Immature natural killer cell (primary cell): ENCODE measurements around the gene PADI2. TPM values are rescaled to one million over a fixed set of nuclear protein-coding genes. Genes with fewer than 3 reads are reported as not detected.

Experiments
- DNase-seq, 3 donors: peaks; one replicate each; pipeline ENCODE4 v3.0.0; 2022; ENCODE audit warnings: mixed read lengths in 1 of 3
- H3K27ac Mint-ChIP-seq, 6 donors: one replicate each; pipeline ENCODE4 v1.8.0; 2020; ENCODE audit warnings: mixed read lengths in 6 of 6, mild to moderate bottlenecking in 5 of 6, inconsistent platforms in 4 of 6, moderate library complexity in 3 of 6
- H3K27me3 Mint-ChIP-seq, 3 donors: one replicate each; pipeline ENCODE4 v1.8.0; 2020 to 2021; ENCODE audit warnings: low read depth in 3 of 3, mild to moderate bottlenecking in 3 of 3, mixed read lengths in 3 of 3, moderate library complexity in 3 of 3, inconsistent platforms in 1 of 3
- H3K36me3 Mint-ChIP-seq, 3 donors: one replicate each; pipeline ENCODE4 v1.8.0; 2020; ENCODE audit warnings: mixed read lengths in 3 of 3, inconsistent platforms in 2 of 3, mild to moderate bottlenecking in 2 of 3
- H3K4me1 Mint-ChIP-seq, 2 donors: one replicate each; pipeline ENCODE4 v1.8.0; 2020; ENCODE audit warnings: inconsistent platforms in 2 of 2, mild to moderate bottlenecking in 2 of 2, mixed read lengths in 2 of 2, moderate library complexity in 1 of 2
- H3K4me3 Mint-ChIP-seq, 5 donors: one replicate each; pipeline ENCODE4 v1.8.0; 2020; ENCODE audit warnings: mild to moderate bottlenecking in 5 of 5, mixed read lengths in 5 of 5, inconsistent platforms in 3 of 5, moderate library complexity in 3 of 5
- H3K9me3 Mint-ChIP-seq, 6 donors: one replicate each; pipeline ENCODE4 v1.8.0; 2020; ENCODE audit warnings: mild to moderate bottlenecking in 6 of 6, mixed read lengths in 6 of 6, inconsistent platforms in 4 of 6, moderate library complexity in 3 of 6
- polyA plus RNA-seq, 3 donors: library from polyadenylated mRNA; unstranded; fragments of 300-500 nt; fragmentation: Illumina TruSeq; gene quantifications; one replicate each; pipeline ENCODE4 v1.2.3, GENCODE V29; 2021

Gene PADI2
- polyA plus RNA-seq, 3 donors from 2014 or later = 0.15 to 1.6 (median 0.20) TPM

- peaks cover 12 to 14% (median 12%) of the 10 kb centered on the region in 3 donors for H3K27me3 Mint-ChIP-seq
- H3K27ac Mint-ChIP-seq = no peak overlapping the region
Observed at GRCh38 chr1:17116643-17117042, 2.6 kb downstream of the PADI2 start.

DNA sequence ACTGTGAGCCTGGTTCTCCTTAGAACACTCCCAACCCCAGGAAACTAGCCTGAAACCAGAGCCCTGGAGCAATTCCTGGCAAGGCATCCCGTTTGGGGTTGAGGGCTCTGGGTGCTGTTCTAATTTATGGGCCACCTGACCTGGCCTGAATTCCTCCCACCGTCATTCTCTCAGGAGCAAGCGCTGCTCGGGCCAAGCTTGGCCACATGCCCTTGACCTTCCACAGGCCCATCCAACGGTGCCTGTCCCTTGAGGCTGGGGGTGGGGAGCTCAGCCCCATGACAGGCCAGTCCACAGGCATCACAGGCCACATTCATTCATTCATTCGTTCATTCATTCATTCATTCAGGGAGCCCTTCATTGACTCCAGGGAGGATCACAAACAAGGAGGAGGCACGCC, 5.3 kb downstream of the PADI2 start:
- H3K4me1 Mint-ChIP-seq = peaks cover 0 to 3% of the 10 kb centered on the region in 2 donors
- H3K4me3 Mint-ChIP-seq = no peak overlapping the region
- H3K9me3 Mint-ChIP-seq = no peaks in the 10 kb centered on the region
- H3K27me3 Mint-ChIP-seq = peaks cover 8 to 10% (median 9%) of the 10 kb centered on the region in 3 donors
- H3K27ac Mint-ChIP-seq = no peak overlapping the region
- DNase-seq = no peak
- H3K36me3 Mint-ChIP-seq = no peaks in the 10 kb centered on the region

More at GRCh38 chr1:17116643-17117042, 2.6 kb downstream of the PADI2 start:
- no peaks in the 10 kb centered on the region for H3K36me3 Mint-ChIP-seq
- H3K9me3 Mint-ChIP-seq = no peaks in the 10 kb centered on the region
- H3K4me3 Mint-ChIP-seq = no peak overlapping the region
- H3K4me1 Mint-ChIP-seq = peaks cover 0 to 6% of the 10 kb centered on the region in 2 donors
- no peak for DNase-seq

DNA sequence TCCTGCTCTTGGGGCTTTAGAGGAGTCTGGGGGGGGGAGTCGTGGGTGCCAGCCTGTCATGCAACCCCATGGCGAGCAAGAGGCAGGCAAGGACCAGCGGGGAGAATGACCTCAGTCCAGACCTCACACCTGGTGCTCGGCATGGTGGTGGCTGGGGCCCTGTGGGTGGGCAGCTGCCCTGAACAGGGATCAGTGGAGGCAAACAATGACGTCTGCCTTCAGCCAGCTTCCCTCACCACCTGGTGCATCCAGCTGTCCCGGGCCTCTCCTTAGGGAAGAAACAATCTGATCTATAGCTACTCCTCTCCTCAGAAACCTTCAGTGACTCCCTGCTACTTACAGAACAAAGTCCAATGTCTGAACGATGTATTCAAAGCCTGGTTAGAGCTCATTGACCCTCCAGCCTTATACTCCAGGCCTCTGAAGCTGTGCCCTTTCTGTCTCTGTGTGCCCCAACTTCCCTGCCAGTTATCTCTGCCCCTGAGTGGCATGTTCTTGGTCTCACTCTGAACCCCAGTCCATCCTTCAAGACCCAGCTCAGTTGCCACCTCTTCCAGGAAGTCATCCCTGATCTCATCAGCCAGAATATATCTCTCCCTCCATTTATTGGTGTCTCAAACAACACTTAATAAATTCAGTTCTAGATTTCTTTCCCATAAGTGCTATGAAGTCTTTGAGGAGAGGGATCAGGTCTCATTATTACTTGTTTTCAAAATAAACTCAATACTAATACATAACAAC, 6.6 kb downstream of the PADI2 start:
- Mint-ChIP-seq H3K9me3 (no peaks in the 10 kb centered on the region), H3K27me3 (peaks cover 4 to 9% (median 7%) of the 10 kb centered on the region in 3 donors), H3K36me3 (no peaks in the 10 kb centered on the region), H3K4me3 (no peak overlapping the region), H3K27ac (no peak overlapping the region), H3K4me1 (no peaks in the 10 kb centered on the region)
- no peak for DNase-seq

DNA sequence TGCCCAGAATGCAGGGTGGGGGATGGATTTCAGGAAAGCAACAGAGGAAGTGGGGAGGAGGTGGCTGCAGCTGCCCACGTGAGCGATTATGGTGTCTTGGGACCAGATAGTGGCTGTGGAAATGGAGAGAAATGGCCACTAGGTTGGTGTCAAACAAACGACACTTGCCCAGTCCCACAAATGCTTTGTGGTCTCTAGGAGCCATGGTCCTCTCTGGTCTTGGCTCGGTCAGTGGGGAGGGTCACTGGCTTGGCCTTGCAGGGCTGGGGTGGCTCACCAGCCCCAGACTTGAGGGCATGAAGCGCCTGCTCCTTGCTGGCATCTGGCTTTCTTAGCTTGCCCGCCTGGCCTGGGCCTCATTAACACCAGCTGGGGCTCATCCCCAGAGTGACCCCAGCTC, 7.2 kb downstream of the PADI2 start:
- H3K27ac Mint-ChIP-seq = peak overlapping the region in 1 of 6 donors; percentile 43
- H3K36me3 Mint-ChIP-seq = no peaks in the 10 kb centered on the region
- H3K9me3 Mint-ChIP-seq = no peaks in the 10 kb centered on the region
- no peak overlapping the region for H3K4me3 Mint-ChIP-seq
- DNase-seq = no peak
- peaks cover 4 to 10% (median 7%) of the 10 kb centered on the region in 3 donors for H3K27me3 Mint-ChIP-seq
- H3K4me1 Mint-ChIP-seq = no peaks in the 10 kb centered on the region

GRCh38 chr1:17110555-17110926, 8.7 kb downstream of the PADI2 start:
- H3K27me3 Mint-ChIP-seq = peaks cover 0 to 10% (median 2%) of the 10 kb centered on the region in 3 donors
- H3K4me3 Mint-ChIP-seq = no peak overlapping the region
- no peaks in the 10 kb centered on the region for H3K36me3 Mint-ChIP-seq
- no peaks in the 10 kb centered on the region for H3K4me1 Mint-ChIP-seq
- no peak for DNase-seq
- no peaks in the 10 kb centered on the region for H3K9me3 Mint-ChIP-seq
- no peak overlapping the region for H3K27ac Mint-ChIP-seq

GRCh38 chr1:17109892-17110554, 9.2 kb downstream of the PADI2 start:
- Mint-ChIP-seq H3K9me3 (no peaks in the 10 kb centered on the region), H3K4me3 (no peak overlapping the region)

DNA sequence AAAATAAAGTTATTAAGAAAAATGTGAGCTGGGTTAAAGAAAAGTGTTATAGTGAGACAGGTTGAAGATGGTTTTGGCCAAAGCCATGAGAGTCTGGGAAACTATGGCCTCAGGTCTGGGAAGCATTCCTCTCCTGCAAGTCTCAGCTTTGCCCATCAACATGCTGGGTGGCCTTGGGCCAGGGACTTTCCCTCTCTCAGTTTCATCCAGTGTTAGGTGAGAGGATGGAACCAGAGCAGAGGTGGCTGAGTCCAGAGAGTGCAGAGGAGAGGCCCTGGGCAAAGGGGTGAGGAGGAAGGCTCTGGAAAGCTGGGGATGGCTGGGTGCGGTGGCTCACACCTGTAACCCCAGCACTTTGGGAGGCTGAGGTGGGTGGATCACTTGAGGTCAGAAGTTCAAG, 10.5 kb downstream of the PADI2 start:
- Mint-ChIP-seq H3K4me1 (no peaks in the 10 kb centered on the region), H3K4me3 (no peak overlapping the region), H3K27me3 (peaks cover 0 to 9% (median 0%) of the 10 kb centered on the region in 3 donors), H3K36me3 (no peaks in the 10 kb centered on the region), H3K27ac (no peak overlapping the region), H3K9me3 (no peaks in the 10 kb centered on the region)
- no peak for DNase-seq

More at GRCh38 chr1:17109892-17110554, 9.2 kb downstream of the PADI2 start:
- DNase-seq = no peak
- no peaks in the 10 kb centered on the region for H3K4me1 Mint-ChIP-seq
- H3K36me3 Mint-ChIP-seq = no peaks in the 10 kb centered on the region
- H3K27ac Mint-ChIP-seq = no peak overlapping the region
- H3K27me3 Mint-ChIP-seq = peaks cover 0 to 9% (median 2%) of the 10 kb centered on the region in 3 donors

DNA sequence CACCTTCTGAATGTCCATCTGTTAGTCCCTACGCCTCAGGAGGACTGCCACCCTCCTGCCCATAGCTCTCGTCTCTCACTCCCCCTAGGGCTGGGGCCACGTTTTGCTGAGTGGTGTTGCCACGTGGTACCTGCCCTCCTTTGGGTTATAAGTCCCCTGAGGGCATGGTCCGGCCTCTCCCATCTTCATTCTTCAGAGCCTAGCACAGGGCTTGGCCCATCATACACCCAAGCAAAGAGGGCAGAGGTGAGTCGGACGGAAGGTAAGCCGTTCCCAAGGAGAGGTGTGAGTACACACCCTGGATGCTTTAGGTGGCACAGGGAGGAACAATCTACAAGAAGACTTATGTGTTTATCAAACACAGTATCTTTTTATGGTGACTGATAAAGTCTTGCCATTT, 10.9 kb downstream of the PADI2 start:
- Mint-ChIP-seq H3K27me3 (peaks cover 0 to 9% (median 0%) of the 10 kb centered on the region in 3 donors), H3K9me3 (no peaks in the 10 kb centered on the region), H3K27ac (no peak overlapping the region), H3K36me3 (no peaks in the 10 kb centered on the region), H3K4me3 (no peak overlapping the region), H3K4me1 (no peaks in the 10 kb centered on the region)
- no peak for DNase-seq

- H3K4me1 Mint-ChIP-seq = peaks cover 4% of the 10 kb centered on the region in 2 donors
- no peaks in the 10 kb centered on the region for H3K36me3 Mint-ChIP-seq
- DNase-seq = no peak
- H3K27me3 Mint-ChIP-seq = peaks cover 0 to 6% (median 0%) of the 10 kb centered on the region in 3 donors
- no peak overlapping the region for H3K27ac Mint-ChIP-seq
- no peak overlapping the region for H3K4me3 Mint-ChIP-seq
- no peaks in the 10 kb centered on the region for H3K9me3 Mint-ChIP-seq
Observed at GRCh38 chr1:17104782-17105181, 14.5 kb downstream of the PADI2 start.

DNA sequence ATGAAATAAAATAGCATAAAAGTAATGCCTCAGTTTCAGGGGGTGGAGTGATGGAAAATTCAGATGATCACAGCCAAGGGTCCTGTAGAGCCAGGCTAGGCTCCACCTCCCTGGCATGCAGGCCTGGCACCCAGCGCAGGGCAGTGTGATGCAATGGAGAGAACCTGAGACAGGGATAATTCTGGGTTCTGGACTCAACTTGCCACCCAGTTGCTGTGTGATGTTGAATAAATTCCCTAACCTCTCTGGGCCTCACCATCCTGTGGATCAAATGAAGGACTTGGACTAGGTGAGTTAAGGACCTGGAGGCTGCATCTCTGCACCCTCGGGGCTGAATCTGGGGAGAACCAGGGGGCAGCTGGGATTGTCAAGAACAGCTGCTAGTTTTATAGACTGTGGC, 17.0 kb downstream of the PADI2 start:
- no peak overlapping the region for H3K4me3 Mint-ChIP-seq
- peaks cover 7 to 8% of the 10 kb centered on the region in 2 donors for H3K4me1 Mint-ChIP-seq
- no peak overlapping the region for H3K27ac Mint-ChIP-seq
- no peaks in the 10 kb centered on the region for H3K9me3 Mint-ChIP-seq
- no peaks in the 10 kb centered on the region for H3K36me3 Mint-ChIP-seq
- H3K27me3 Mint-ChIP-seq = peaks cover 0 to 6% (median 1%) of the 10 kb centered on the region in 3 donors
- DNase-seq = no peak

GRCh38 chr1:17101261-17101660, 18.0 kb downstream of the PADI2 start:
- H3K4me1 Mint-ChIP-seq = peaks cover 7 to 8% of the 10 kb centered on the region in 2 donors

DNA sequence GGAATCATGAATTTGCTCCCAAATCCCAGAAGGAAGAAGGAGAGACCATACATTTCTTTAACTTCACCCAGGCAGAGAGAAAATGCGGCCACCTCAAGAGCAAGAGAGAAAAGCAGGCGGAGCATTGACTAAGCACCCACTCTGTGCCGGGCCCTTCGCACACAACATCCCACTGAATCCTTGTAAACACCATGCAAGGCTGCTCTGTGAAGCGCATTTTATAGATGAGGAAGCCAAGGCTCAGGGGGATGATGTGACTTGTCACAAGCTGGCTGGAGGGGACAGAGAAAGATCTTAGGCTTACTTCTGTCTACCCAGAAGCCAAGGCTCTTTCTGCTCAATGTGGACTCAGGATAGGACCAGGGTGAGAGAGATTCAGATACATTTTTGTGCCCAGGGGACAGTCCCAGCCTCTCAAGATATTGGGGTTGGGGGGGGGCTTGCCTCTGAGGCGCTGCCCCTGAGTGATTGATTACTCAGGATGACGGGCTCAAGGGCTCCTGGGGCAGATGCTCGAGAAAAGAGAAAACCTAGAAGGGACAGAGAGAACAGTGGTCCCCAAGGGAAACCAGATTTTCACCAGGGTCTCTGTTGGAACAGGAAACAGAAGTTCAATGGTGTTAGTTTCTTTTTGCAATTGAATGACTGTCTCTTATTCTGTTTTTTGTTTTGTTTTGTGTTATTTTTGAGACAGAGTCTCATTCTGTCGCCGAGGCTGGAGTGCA, 19.5 kb downstream of the PADI2 start:
- Mint-ChIP-seq H3K9me3 (no peaks in the 10 kb centered on the region), H3K27me3 (peaks cover 0 to 1% (median 1%) of the 10 kb centered on the region in 3 donors)

More at GRCh38 chr1:17101261-17101660, 18.0 kb downstream of the PADI2 start:
- no peak for DNase-seq
- H3K36me3 Mint-ChIP-seq = no peaks in the 10 kb centered on the region
- H3K27me3 Mint-ChIP-seq = peaks cover 0 to 1% (median 0%) of the 10 kb centered on the region in 3 donors
- no peak overlapping the region for H3K27ac Mint-ChIP-seq
- no peak overlapping the region for H3K4me3 Mint-ChIP-seq
- H3K9me3 Mint-ChIP-seq = no peaks in the 10 kb centered on the region

DNA sequence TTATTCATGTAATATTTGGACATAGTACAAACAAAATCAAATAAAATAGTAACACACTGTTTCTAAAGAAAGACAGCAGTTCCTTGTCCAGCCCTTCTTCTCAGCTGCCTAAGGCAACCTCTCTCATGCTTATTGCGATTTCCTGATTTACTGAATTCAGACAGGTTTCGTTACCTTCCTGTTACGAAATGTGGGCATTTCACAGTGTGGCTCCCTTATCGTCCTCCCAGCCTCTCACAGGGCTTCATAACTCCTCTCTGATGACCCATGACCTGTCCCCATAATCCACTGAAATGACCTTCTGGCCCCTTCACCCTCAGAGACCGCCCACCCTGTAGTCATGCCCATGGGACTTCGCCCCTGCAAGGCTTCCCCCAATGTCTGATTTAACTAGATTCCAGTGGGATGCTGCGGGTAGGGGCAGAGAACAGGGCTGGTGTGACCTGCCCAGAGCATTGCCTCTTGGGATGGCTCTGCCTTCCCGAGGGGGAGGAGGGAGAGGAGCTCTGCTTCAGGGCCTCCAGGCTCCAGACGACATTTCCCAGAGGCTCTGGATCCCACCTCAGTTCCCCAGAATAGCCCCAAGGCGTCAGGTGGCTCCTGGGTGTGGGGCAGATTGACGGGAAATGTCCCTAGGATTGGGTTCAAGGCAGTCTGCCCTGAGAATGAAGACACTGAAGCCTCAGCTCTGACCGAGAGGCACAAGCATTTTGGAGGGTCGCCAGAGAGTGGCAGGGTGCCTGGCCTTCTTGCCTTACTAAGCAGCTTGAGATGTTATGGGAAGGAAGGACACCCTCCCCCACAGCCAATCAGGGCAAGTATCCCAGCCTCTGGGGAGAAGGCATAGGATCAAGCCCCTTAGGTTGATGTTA, 20.6 kb downstream of the PADI2 start:
- DNase-seq = no peak
- no peak overlapping the region for H3K27ac Mint-ChIP-seq
- no peaks in the 10 kb centered on the region for H3K36me3 Mint-ChIP-seq
- H3K9me3 Mint-ChIP-seq = peaks cover 0 to 2% (median 0%) of the 10 kb centered on the region in 6 donors
- H3K4me3 Mint-ChIP-seq = no peak overlapping the region
- peaks cover 0 to 3% (median 1%) of the 10 kb centered on the region in 3 donors for H3K27me3 Mint-ChIP-seq
- peaks cover 7 to 8% of the 10 kb centered on the region in 2 donors for H3K4me1 Mint-ChIP-seq

More for the DNA sequence above, 19.5 kb downstream of the PADI2 start:
- no peak for DNase-seq
- H3K27ac Mint-ChIP-seq = no peak overlapping the region
- peaks cover 7 to 8% of the 10 kb centered on the region in 2 donors for H3K4me1 Mint-ChIP-seq
- no peaks in the 10 kb centered on the region for H3K36me3 Mint-ChIP-seq
- H3K4me3 Mint-ChIP-seq = peak overlapping the region in 1 of 5 donors; percentile 23
